ENCODE results near the gene BNIP1.

GRCh38 chr5:173200356-173200755 is 56.0 kb downstream of the BNIP1 start:
- TF ChIP-seq CTCF (IDR thresholded peaks at IDR 0.05) (no peak), POLR2A (IDR thresholded peaks at IDR 0.05) (no peak), EP300 (IDR thresholded peaks at IDR 0.05) (no peak)

All from ovary (tissue), 3 donors.